Measurements from ENCODE around the gene NTF4. TPM values are rescaled to one million over a fixed set of nuclear protein-coding genes. Genes with fewer than 3 reads are reported as not detected.

Gene NTF4
- total and polyA plus RNA-seq, 2 of the 8 experiments (the other 6 are each of a cell fraction or from before 2014, with no cell fraction given) = 3.1 to 6.5 TPM

DNA sequence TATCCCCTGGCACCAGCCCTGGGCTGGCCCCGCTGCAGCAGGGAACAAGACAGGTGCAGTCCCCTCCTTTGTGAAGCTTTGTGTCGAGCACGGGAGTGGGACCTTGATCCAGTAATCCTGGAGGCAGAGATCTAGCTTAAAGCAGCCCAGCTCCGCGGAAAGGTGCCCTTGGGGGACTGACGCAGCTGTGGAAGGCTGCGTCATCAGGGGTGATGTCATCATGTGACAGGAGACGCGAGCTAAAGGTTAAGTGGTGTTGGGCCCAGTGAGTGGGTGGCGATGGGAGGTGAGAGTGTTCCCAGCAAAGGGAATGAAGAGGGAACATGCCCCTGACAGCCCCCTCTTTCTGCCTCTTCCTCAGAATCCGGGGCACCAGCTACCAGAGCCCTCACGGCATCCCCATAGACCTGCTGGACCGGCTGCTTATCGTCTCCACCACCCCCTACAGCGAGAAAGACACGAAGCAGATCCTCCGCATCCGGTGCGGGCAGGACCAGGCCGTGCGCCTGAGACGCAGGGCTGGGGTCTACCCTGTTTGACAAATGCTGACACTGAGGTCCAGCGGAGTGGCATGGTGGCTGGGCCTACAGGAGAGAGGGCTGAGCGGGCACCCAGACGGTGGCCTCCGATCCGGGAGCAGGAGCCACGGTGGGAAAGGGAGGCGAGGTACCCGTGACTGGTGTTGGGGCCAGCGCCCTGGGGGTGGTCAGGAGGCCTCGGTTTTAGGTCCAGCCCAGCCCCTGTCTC, 50.3 kb downstream of the NTF4 start:
- Histone ChIP-seq H3K14ac (ENCODE audit: insufficient read length) (no peak overlapping the region), H2BK20ac (ENCODE audit: low read length) (no peak overlapping the region), H3K27me3 (replicated peaks in 1 of 4; ENCODE audit: control insufficient read depth in 3 of 4, extremely low read depth in 1 of 4, insufficient read depth in 3 of 4, low read length in 3 of 4) (peaks cover 0 to 15% (median 9%) of the 10 kb centered on the region in 4 experiments; a peak in 5 of 7 replicates), H3K79me2 (ENCODE audit: control insufficient read depth in 1 of 2, insufficient read depth in 2 of 2, low read length in 2 of 2) (no peaks in the 10 kb centered on the region), H3K9ac (replicated peaks in 1 of 4; ENCODE audit: extremely low read depth in 1 of 4, low read depth in 3 of 4, low read length in 3 of 4) (no peak overlapping the region), H3K79me1 (ENCODE audit: low read depth, low read length) (no peaks in the 10 kb centered on the region), H2BK120ac (replicated peaks; ENCODE audit: low read depth, low read length) (no peak overlapping the region), H3K4me3 (ENCODE audit: extremely low read depth in 1 of 4, insufficient read depth in 2 of 4, low read depth in 3 of 4, low read length in 4 of 4) (no peak overlapping the region), H2BK5ac (ENCODE audit: low read depth, low read length) (no peak overlapping the region), H2AFZ (ENCODE audit: low read length) (no peak overlapping the region), H3K23me2 (ENCODE audit: low read depth, low read length) (peaks cover 6% of the 10 kb centered on the region; the same call in 1 of the 2 replicates), H2AK5ac (ENCODE audit: low read depth, low read length) (no peak overlapping the region), H3K4me1 (replicated peaks in 1 of 4; ENCODE audit: control insufficient read depth in 3 of 4, insufficient read depth in 4 of 4, low read length in 3 of 4) (peaks cover 0 to 11% (median 3%) of the 10 kb centered on the region in 4 experiments; a peak in 4 of 7 replicates), H2BK12ac (ENCODE audit: low read depth, low read length) (no peak overlapping the region), H4K8ac (ENCODE audit: extremely low read depth, insufficient read depth, low read length) (no peak overlapping the region), H4K5ac (ENCODE audit: insufficient read length, low read depth, low read length) (no peak overlapping the region), H3K4ac (replicated peaks; ENCODE audit: insufficient read length, low read depth, low read length) (no peak overlapping the region), H3K4me2 (ENCODE audit: insufficient read depth in 1 of 2, low read depth in 2 of 2, low read length in 2 of 2) (no peak overlapping the region), H3K18ac (ENCODE audit: extremely low read depth, low read length) (no peak overlapping the region), H4K20me1 (replicated peaks in 1 of 2; ENCODE audit: control insufficient read depth in 1 of 2, insufficient read depth in 2 of 2, low read length in 2 of 2) (peaks cover 3 to 5% of the 10 kb centered on the region in 2 experiments), H2BK15ac (ENCODE audit: low read length) (no peak overlapping the region), H4K91ac (replicated peaks; ENCODE audit: insufficient read length, low read length) (no peak overlapping the region), H3K36me3 (ENCODE audit: control insufficient read depth in 2 of 4, insufficient read depth in 4 of 4, low read length in 3 of 4) (peaks cover 10 to 31% (median 19%) of the 10 kb centered on the region in 4 experiments; a peak in 7 of 8 replicates), H3K23ac (ENCODE audit: insufficient read length) (no peak overlapping the region), H3K9me3 (ENCODE audit: insufficient read depth in 2 of 2, low read depth in 1 of 2, low read length in 1 of 2) (no peaks in the 10 kb centered on the region), H3K27ac (ENCODE audit: low read depth, low read length) (no peak overlapping the region), H3K56ac (replicated peaks; ENCODE audit: insufficient read length, low read depth, low read length) (no peak overlapping the region)
- ChIA-PET CTCF (ENCODE audit: partially characterized antibody) (interaction anchor here (0.7 to 3.1 kb wide), 4 partner anchors 10 to 21 kb away, joined by 3 to 43 read pairs (median 4); partner anchors contain the start of genes CGB2, GYS1 and RUVBL2), POLR2A (ENCODE audit: partially characterized antibody) (interaction anchor here (0.6 to 1.3 kb wide), 5 partner anchors 9 to 55 kb away, joined by 3 to 4 read pairs (median 3); no protein-coding TSS in a partner anchor)
- DNase-seq (ENCODE audit: low read depth in 1 of 2, low spot score in 2 of 2) (no peak), FAIRE-seq (no peak)
- no peak for TF ChIP-seq POU5F1 (IDR thresholded peaks at IDR 0.05; ENCODE audit: low read depth, low read length)
- no peak for TF ChIP-seq SIRT6 (IDR thresholded peaks at IDR 0.05; ENCODE audit: low read length)
- no peak for TF ChIP-seq SRF (IDR thresholded peaks at IDR 0.05; ENCODE audit: low read depth, low read length)
- no peak for TF ChIP-seq JUN (IDR thresholded peaks at IDR 0.05; ENCODE audit: low read depth, low read length)
- no peak for TF ChIP-seq BACH1 (IDR thresholded peaks at IDR 0.05; ENCODE audit: low read length)
- 89% methylated on average over 32 of the region's 32 CpGs; no CpG with 5 or more reads in 1 of the 2 experiments for WGBS, 2 experiments (ENCODE audit: extremely low coverage in 1 of 2, insufficient coverage in 1 of 2, insufficient read length in 1 of 2, insufficient replicate concordance in 2 of 2, low coverage in 1 of 2, low lambda C conversion rate in 2 of 2, missing lambda C conversion rate in 1 of 2)

All from H1 (cell line).